Lung (tissue), 12 donors: ENCODE data around the gene TRAF2. TPM values are rescaled to one million over a fixed set of nuclear protein-coding genes. Genes with fewer than 3 reads are reported as not detected.

Source experiments
- ATAC-seq: fragments of 200-7000 bp; cut with Tn5 transposase; one replicate; pipeline ENCODE4 v1.9.1; 2020; ENCODE audit warnings: moderate number of reproducible peaks; ENCODE audit not compliant: insufficient read depth, low FRiP score
- DNase-seq, 3 donors: peaks; one replicate each; pipeline ENCODE4 v3.0.0-alpha.2; 2013 to 2017
- H3K27ac ChIP-seq, 2 donors: one replicate each; pipeline ENCODE4 v1.5.1; 2013; ENCODE audit warnings: mild to moderate bottlenecking in 2 of 2, moderate library complexity in 2 of 2, control low read depth in 1 of 2, inconsistent platforms in 1 of 2, low read depth in 1 of 2, low read length in 1 of 2
- H3K27me3 ChIP-seq, 3 donors: one replicate each; pipeline ENCODE4 v1.5.1; 2013; ENCODE audit warnings: low read length in 2 of 3; ENCODE audit not compliant: control insufficient read depth in 3 of 3, insufficient read depth in 3 of 3
- H3K36me3 ChIP-seq, 4 donors: one replicate each; pipeline ENCODE4 v1.5.1; 2013; ENCODE audit warnings: low read length in 4 of 4, mild to moderate bottlenecking in 1 of 4, moderate library complexity in 1 of 4; ENCODE audit not compliant: control insufficient read depth in 4 of 4, insufficient read depth in 4 of 4
- H3K4me1 ChIP-seq, 5 donors: one replicate each; pipeline ENCODE4 v1.5.1; 2013; ENCODE audit warnings: low read length in 5 of 5, mild to moderate bottlenecking in 2 of 5, moderate library complexity in 1 of 5; ENCODE audit not compliant: control insufficient read depth in 5 of 5, insufficient read depth in 5 of 5
- H3K4me3 ChIP-seq: one replicate; pipeline ENCODE4 v1.5.1; 2013; ENCODE audit warnings: mild to moderate bottlenecking, control low read depth, moderate library complexity
- H3K9ac ChIP-seq, 2 donors: one replicate each; pipeline ENCODE4 v1.5.1; 2013; ENCODE audit warnings: low read length in 2 of 2, control low read depth in 1 of 2; ENCODE audit not compliant: insufficient read depth in 1 of 2
- H3K9me3 ChIP-seq, 4 donors: one replicate each; pipeline ENCODE4 v1.5.1; 2013; ENCODE audit warnings: low read length in 3 of 4, mild to moderate bottlenecking in 1 of 4, moderate library complexity in 1 of 4; ENCODE audit not compliant: control insufficient read depth in 4 of 4, insufficient read depth in 3 of 4
- WGBS, 2 donors: extraction: QIAGEN DNeasy Blood & Tissue Kit; methylation state at CpG; one replicate each; pipeline ENCODE4 v1.1.7; 2013; 5-methylcytosine and 5-hydroxymethylcytosine counted together
- polyA plus RNA-seq, 2 donors: library from polyadenylated mRNA; stranded (reverse); fragments of 200-250 nt; gene quantifications; one replicate each; pipeline ENCODE4 v1.2.1, GENCODE V29; 2013
- total RNA-seq, 2 donors: library from RNA; depleted of rRNA in 1 of 2; stranded (reverse); fragments of >200 nt in 1 of 2; gene quantifications; one replicate each; pipeline ENCODE4 v1.2.1, GENCODE V29; 2014 to 2021
- TF ChIP-seq, protein P1 (sequence below): IDR thresholded peaks from 2 replicates; pipeline ENCODE4 v1.5.1; 2012; ENCODE audit warnings: mild to moderate bottlenecking; ENCODE audit errors: control extremely low read depth, extremely low read depth
- donor health status: control.
- donor health status: control.
- donor health status: Bipolar disorder and iron deficiency.
- donor health status: healthy.
- donor health status: DM: yes; HTN: yes; CAD: no.

TRAF2 gene
- total and polyA plus RNA-seq, 4 donors, result 11.3 to 19.1 (median 15.2) TPM

- Histone ChIP-seq H3K27me3 (no peaks in the 10 kb centered on the region), H3K4me1 (peaks cover 0 to 7% (median 0%) of the 10 kb centered on the region in 5 donors), H3K4me3 (no peak overlapping the region), H3K27ac (peak overlapping the region in 1 of 2 donors; percentile 59), H3K9me3 (no peaks in the 10 kb centered on the region), H3K36me3 (peaks cover 0 to 24% (median 2%) of the 10 kb centered on the region in 4 donors), H3K9ac (no peak overlapping the region)
- TF ChIP-seq, protein P1, sequence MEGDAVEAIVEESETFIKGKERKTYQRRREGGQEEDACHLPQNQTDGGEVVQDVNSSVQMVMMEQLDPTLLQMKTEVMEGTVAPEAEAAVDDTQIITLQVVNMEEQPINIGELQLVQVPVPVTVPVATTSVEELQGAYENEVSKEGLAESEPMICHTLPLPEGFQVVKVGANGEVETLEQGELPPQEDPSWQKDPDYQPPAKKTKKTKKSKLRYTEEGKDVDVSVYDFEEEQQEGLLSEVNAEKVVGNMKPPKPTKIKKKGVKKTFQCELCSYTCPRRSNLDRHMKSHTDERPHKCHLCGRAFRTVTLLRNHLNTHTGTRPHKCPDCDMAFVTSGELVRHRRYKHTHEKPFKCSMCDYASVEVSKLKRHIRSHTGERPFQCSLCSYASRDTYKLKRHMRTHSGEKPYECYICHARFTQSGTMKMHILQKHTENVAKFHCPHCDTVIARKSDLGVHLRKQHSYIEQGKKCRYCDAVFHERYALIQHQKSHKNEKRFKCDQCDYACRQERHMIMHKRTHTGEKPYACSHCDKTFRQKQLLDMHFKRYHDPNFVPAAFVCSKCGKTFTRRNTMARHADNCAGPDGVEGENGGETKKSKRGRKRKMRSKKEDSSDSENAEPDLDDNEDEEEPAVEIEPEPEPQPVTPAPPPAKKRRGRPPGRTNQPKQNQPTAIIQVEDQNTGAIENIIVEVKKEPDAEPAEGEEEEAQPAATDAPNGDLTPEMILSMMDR, result no peak
- WGBS, 2 donors, result 76% methylated on average over 9 of the region's 9 CpGs
- DNase-seq, result no peak
- ATAC-seq, result peak; percentile 19
Measured at GRCh38 chr9:136928591-136928990, 42.3 kb downstream of the TRAF2 start.

GRCh38 chr9:136930014-136930413 lies 43.7 kb downstream of the TRAF2 start:
- Histone ChIP-seq H3K27me3 (no peaks in the 10 kb centered on the region), H3K9ac (no peak overlapping the region), H3K36me3 (peaks cover 0 to 20% (median 0%) of the 10 kb centered on the region in 4 donors), H3K4me1 (peaks cover 0 to 7% (median 0%) of the 10 kb centered on the region in 5 donors), H3K27ac (peak overlapping the region in 1 of 2 donors; percentile 59), H3K9me3 (no peaks in the 10 kb centered on the region), H3K4me3 (no peak overlapping the region)
- ATAC-seq, result no peak
- WGBS, 2 donors, result 96 to 97% methylated on average over 4 of the region's 4 CpGs
- TF ChIP-seq, protein P1, result no peak
- DNase-seq, result no peak

DNA sequence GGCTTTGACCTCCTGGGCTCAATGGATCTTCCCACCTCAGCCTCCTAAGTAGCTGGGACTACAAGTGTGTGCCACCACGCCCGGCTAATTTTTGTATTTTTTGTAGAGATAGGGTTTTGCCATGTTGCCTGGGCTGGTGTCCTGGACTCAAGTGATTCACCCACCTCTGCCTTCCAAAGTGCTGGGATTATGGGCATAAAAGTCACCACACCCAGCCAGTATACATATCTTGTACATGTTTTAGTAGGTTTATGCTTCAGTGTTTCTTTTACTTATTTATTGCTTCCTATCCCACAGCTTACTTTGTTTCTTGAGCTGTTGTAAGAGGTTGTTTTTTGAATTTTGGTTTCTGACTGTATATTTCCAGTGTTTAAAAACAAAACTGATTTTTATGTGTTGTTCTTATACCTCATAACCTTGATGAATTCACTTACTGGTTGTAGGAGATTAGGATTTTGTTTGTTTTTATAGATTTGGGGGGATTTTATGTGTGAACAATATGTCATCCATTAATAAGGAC lies 45.4 kb downstream of the TRAF2 start:
- no peaks in the 10 kb centered on the region for H3K9me3 ChIP-seq
- ATAC-seq, result no peak
- no peak overlapping the region for H3K27ac ChIP-seq
- H3K9ac ChIP-seq, result no peak overlapping the region
- 98 to 100% methylated on average over 2 of the region's 2 CpGs for WGBS, 2 donors
- TF ChIP-seq, protein P1, result no peak
- H3K4me1 ChIP-seq, result peaks cover 0 to 5% (median 0%) of the 10 kb centered on the region in 5 donors
- H3K36me3 ChIP-seq, result peaks cover 0 to 5% (median 0%) of the 10 kb centered on the region in 4 donors
- DNase-seq, result no peak
- no peaks in the 10 kb centered on the region for H3K27me3 ChIP-seq
- no peak overlapping the region for H3K4me3 ChIP-seq

DNA sequence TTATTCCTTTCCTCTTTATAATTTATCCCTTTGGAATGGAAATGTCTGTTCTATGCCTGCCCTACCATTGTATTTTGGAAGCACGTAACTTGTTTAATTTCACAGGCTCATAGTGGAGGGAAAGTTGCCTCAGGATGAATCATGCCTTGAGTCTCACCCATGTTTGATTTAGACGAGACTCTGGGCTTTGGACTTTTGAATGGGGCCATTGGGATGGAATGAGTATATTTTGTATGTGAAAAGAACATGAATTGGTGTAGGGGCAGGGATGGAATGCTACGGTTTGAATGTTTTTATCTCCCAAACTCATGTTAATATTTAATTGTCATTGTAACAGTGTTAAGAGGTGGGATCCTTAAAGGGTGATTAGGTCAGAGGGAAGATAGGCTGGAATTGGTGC lies 48.0 kb downstream of the TRAF2 start:
- 94% methylated on average over 3 of the region's 3 CpGs for WGBS, 2 donors

More for the DNA sequence above, 48.0 kb downstream of the TRAF2 start:
- no peak overlapping the region for H3K9ac ChIP-seq
- TF ChIP-seq, protein P1, result no peak
- ATAC-seq (no peak), DNase-seq (no peak)
- peaks cover 0 to 4% (median under 1%) of the 10 kb centered on the region in 4 donors for H3K36me3 ChIP-seq
- H3K4me3 ChIP-seq, result no peak overlapping the region
- H3K4me1 ChIP-seq, result peaks cover 0 to 5% (median 0%) of the 10 kb centered on the region in 5 donors
- no peaks in the 10 kb centered on the region for H3K9me3 ChIP-seq
- H3K27ac ChIP-seq, result no peak overlapping the region
- H3K27me3 ChIP-seq, result no peaks in the 10 kb centered on the region
